ENCODE results near the gene TPSG1.

The TPSG1 gene

DNA sequence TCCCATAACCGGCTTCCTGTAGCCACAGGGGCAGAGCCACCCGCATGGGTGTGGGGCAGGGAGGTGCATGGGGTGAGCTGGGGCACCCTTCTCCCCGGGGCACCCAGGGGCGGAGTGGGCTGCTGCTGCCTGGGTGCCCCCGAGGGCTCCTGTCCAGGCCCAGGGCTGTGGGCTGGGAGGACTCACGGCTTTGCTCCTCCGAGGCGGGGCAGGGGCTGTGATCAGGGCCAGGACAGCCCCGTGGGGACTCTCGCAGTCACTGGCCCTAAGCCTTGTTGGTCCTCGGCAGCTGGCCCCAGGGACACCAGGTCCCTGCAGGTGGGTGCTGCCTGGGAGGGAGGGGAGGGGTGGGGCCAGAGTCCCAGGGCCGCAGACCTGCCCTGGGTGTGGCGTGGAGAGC is 52.4 kb downstream of the TPSG1 start:
- H3K4me1 ChIP-seq (ENCODE audit: control insufficient read depth, insufficient read depth, low read length, unreplicated experiment), result peaks cover 5% of the 10 kb centered on the region
- no peak overlapping the region for H3K4me3 ChIP-seq (ENCODE audit: low read depth, low read length)
- H3K79me2 ChIP-seq (ENCODE audit: control insufficient read depth, insufficient read depth, low read length, unreplicated experiment), result no peaks in the 10 kb centered on the region
- no peak overlapping the region for H3K27ac ChIP-seq (ENCODE audit: low read depth, low read length)
- no peaks in the 10 kb centered on the region for H3K27me3 ChIP-seq (ENCODE audit: insufficient read depth, low read length)
- H2AFZ ChIP-seq (ENCODE audit: low read length, unreplicated experiment), result no peak overlapping the region
- H3K36me3 ChIP-seq (ENCODE audit: insufficient read depth, low read length), result no peaks in the 10 kb centered on the region

DNA sequence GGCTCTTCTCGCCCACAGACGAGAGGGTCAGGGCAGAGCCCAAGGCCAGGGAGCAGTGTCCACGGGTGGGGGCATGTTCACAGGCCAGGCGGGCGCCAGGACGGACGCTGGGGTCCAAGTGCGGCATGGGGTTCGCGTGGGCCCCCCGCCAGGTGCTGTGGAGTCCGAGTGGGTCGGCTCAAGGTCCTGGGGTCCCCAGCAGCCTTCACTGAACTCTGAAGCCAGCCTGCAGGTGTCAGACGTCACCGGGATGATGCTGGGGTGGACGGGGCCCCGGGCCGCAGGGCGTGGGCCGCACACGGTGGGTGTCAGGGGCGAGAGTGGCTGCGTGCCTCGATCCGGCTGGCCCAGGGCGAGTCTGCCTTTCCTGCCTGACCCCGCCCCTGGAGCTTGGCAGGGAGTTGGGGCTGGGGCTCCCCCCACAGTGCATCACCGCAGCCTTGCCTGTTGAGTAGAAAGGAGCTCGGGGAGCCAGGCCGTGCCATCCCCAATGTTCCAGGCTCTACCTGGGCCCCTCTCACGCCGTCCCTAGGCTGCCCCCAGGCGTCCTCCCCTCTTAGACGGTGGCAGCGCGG is 53.1 kb downstream of the TPSG1 start:
- Histone ChIP-seq H3K27me3 (ENCODE audit: insufficient read depth, low read length) (no peaks in the 10 kb centered on the region), H3K4me1 (ENCODE audit: control insufficient read depth, insufficient read depth, low read length, unreplicated experiment) (peaks cover 5% of the 10 kb centered on the region), H3K4me3 (ENCODE audit: low read depth, low read length) (no peak overlapping the region), H3K36me3 (ENCODE audit: insufficient read depth, low read length) (no peaks in the 10 kb centered on the region), H3K79me2 (ENCODE audit: control insufficient read depth, insufficient read depth, low read length, unreplicated experiment) (no peaks in the 10 kb centered on the region), H3K27ac (ENCODE audit: low read depth, low read length) (no peak overlapping the region), H2AFZ (ENCODE audit: low read length, unreplicated experiment) (no peak overlapping the region)

Data from ACC112 (cell line).